Neural progenitor cell (in vitro differentiated cells): Measurements from ENCODE around the gene MSANTD4. TPM values are rescaled to one million over a fixed set of nuclear protein-coding genes. Genes with fewer than 3 reads are reported as not detected.
"Not testable (repeated sequence)": the region's sequence is repeated elsewhere in the genome, so short reads cannot be mapped to it uniquely, and the experiment has no call there.

Source experiments
- DNase-seq: peaks from one replicate; pipeline ENCODE4 v3.0.0-alpha.2; 2016; ENCODE audit warnings: low spot score
- H2AFZ ChIP-seq: fragments of 200-600 bp; sonication (generic); replicated peaks from 2 replicates; pipeline ENCODE4 v1.6.1; 2016; ENCODE audit warnings: antibody characterized with exemption
- H3F3A ChIP-seq: fragments of 200-600 bp; sonication (generic); 2 replicates; pipeline ENCODE4 v1.6.1; 2016; ENCODE audit warnings: antibody characterized with exemption, low read depth
- H3K27ac ChIP-seq: fragments of 200-600 bp; sonication (generic); 2 replicates; pipeline ENCODE4 v1.5.1; 2016; ENCODE audit warnings: mild to moderate bottlenecking
- H3K27me3 ChIP-seq: fragments of 200-600 bp; sonication (generic); 2 replicates; pipeline ENCODE4 v1.6.1; 2016; ENCODE audit warnings: mild to moderate bottlenecking, moderate library complexity
- H3K36me3 ChIP-seq: fragments of 200-600 bp; sonication (generic); 2 replicates; pipeline ENCODE4 v1.5.1; 2016
- H3K4me1 ChIP-seq: fragments of 200-600 bp; sonication (generic); 2 replicates; pipeline ENCODE4 v1.6.1; 2016; ENCODE audit warnings: mixed run types
- H3K4me2 ChIP-seq: fragments of 200-600 bp; sonication (generic); 2 replicates; pipeline ENCODE4 v1.6.1; 2016
- H3K4me3 ChIP-seq: fragments of 200-600 bp; sonication (generic); 2 replicates; pipeline ENCODE4 v1.5.1; 2016
- H3K79me2 ChIP-seq: fragments of 200-600 bp; sonication (generic); 2 replicates; pipeline ENCODE4 v1.6.1; 2016; ENCODE audit warnings: low read depth
- H3K9ac ChIP-seq: fragments of 200-600 bp; sonication (generic); 2 replicates; pipeline ENCODE4 v1.6.1; 2016
- H3K9me3 ChIP-seq: fragments of 200-600 bp; sonication (generic); 2 replicates; pipeline ENCODE4 v1.5.1; 2016; ENCODE audit warnings: low read depth
- H4K20me1 ChIP-seq: fragments of 200-600 bp; sonication (generic); 2 replicates; pipeline ENCODE4 v1.6.1; 2016; ENCODE audit warnings: low read depth
- H3K27ac Mint-ChIP-seq: 3 replicates; pipeline ENCODE4 v1.8.0; 2021; ENCODE audit warnings: mixed read lengths
- H3K27me3 Mint-ChIP-seq: 2 replicates; pipeline ENCODE4 v1.8.0; 2022; ENCODE audit warnings: low read depth, mild to moderate bottlenecking, inconsistent platforms, moderate library complexity, mixed read lengths; ENCODE audit not compliant: insufficient read depth
- H3K36me3 Mint-ChIP-seq: 3 replicates; pipeline ENCODE4 v1.8.0; 2021; ENCODE audit warnings: mixed read lengths
- H3K4me1 Mint-ChIP-seq: 3 replicates; pipeline ENCODE4 v1.8.0; 2021; ENCODE audit warnings: mixed read lengths
- H3K4me3 Mint-ChIP-seq: 3 replicates; pipeline ENCODE4 v1.8.0; 2021; ENCODE audit warnings: mild to moderate bottlenecking, moderate library complexity, mixed read lengths
- H3K9me3 Mint-ChIP-seq: 3 replicates; pipeline ENCODE4 v1.8.0; 2020; ENCODE audit warnings: mixed read lengths
- CTCF ChIP-seq: fragments of 200-600 bp; sonication (generic); IDR thresholded peaks from 2 replicates; pipeline ENCODE4 v1.5.1; 2017; ENCODE audit warnings: antibody characterized with exemption, mild to moderate bottlenecking
- EZH2 ChIP-seq: fragments of 200-600 bp; sonication (generic); IDR thresholded peaks from 2 replicates; pipeline ENCODE4 v1.6.1; 2017; ENCODE audit warnings: antibody characterized with exemption, mild to moderate bottlenecking, moderate library complexity
- EZH2phosphoT487 ChIP-seq: fragments of 200-600 bp; sonication (generic); IDR thresholded peaks from 2 replicates; pipeline ENCODE4 v1.6.1; 2017; ENCODE audit warnings: antibody characterized with exemption
- total RNA-seq: library from RNA; depleted of rRNA; stranded (reverse); fragments of >200 nt; gene quantifications from 2 replicates; pipeline ENCODE4 v1.2.3, GENCODE V29; 2015; ENCODE audit warnings: low replicate concordance

MSANTD4 gene
- total RNA-seq, 1 donor from 2014 or later, result 40.3 TPM

DNA sequence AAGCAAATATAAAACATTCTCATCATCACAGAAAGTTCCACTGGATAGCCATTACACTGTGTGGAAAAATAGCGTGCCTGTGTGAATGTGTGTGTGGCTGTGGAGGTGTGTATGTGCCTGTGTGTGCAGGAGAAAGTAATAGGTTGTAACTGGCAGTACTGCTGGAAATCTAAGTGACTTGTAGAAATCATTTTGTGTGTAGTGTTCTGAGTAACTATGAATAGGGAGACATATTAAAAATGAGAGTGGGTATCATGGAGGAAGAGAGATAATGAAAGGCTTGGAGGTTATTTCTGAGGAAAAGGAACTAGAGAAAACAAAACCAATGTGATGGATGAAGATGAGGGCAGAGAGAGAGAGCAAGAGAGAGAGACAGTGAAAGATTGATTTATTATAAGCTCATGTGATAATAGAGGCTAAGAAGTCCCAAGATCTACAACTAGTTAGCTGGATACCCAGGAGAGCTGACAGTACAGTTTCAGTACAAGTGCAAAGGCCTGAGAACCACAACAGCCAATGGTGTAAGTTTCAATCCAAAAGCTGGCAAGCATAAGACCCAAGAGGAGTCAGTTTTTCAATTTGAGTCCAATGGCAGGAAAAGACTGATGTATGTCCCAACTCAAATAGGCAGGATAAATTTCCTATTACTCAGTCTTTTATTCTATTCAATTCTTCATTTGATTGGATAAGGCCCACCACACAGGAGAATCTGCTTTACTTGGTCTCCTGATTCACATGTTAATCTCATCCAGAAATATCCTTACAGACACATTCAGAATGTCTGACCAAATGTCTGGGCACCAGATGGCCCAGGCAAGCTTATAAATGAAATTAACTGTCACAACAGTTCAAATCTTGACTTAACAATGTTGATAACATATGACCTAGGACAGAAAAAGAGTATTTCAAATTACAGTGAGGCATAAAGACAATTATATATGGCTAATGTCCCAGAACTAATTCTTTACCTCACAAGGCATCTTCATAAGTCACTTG is 40.2 kb upstream of the MSANTD4 start:
- H3K9me3 Mint-ChIP-seq, result no peaks in the 10 kb centered on the region
- H3K4me3 Mint-ChIP-seq, result no peak overlapping the region
- no peak for TF ChIP-seq EZH2phosphoT487
- no peaks in the 10 kb centered on the region for H3K9me3 ChIP-seq
- no peaks in the 10 kb centered on the region for H3K36me3 ChIP-seq
- no peaks in the 10 kb centered on the region for H4K20me1 ChIP-seq
- no peaks in the 10 kb centered on the region for H3K27me3 ChIP-seq
- peaks cover 3% of the 10 kb centered on the region for H3K4me1 Mint-ChIP-seq
- H2AFZ ChIP-seq, result no peak overlapping the region
- peaks cover 9% of the 10 kb centered on the region for H3K4me1 ChIP-seq
- H3K4me3 ChIP-seq, result no peak overlapping the region
- no peak for DNase-seq
- no peak overlapping the region for H3K9ac ChIP-seq
- no peak overlapping the region for H3K27ac ChIP-seq
- no peak overlapping the region for H3K27ac Mint-ChIP-seq
- H3K79me2 ChIP-seq, result no peaks in the 10 kb centered on the region
- H3K27me3 Mint-ChIP-seq, result no peaks in the 10 kb centered on the region
- H3K36me3 Mint-ChIP-seq, result peaks cover 5% of the 10 kb centered on the region
- no peak overlapping the region for H3K4me2 ChIP-seq
- no peaks in the 10 kb centered on the region for H3F3A ChIP-seq

- no peak for DNase-seq
- H3K9me3 Mint-ChIP-seq, result no peaks in the 10 kb centered on the region
- Histone ChIP-seq H4K20me1 (no peaks in the 10 kb centered on the region), H3F3A (no peaks in the 10 kb centered on the region), H3K4me2 (no peak overlapping the region), H3K27ac (peak overlapping the region; percentile 37), H3K9me3 (no peaks in the 10 kb centered on the region), H3K36me3 (no peaks in the 10 kb centered on the region), H3K4me3 (no peak overlapping the region), H3K79me2 (no peaks in the 10 kb centered on the region), H3K27me3 (no peaks in the 10 kb centered on the region), H2AFZ (no peak overlapping the region), H3K9ac (no peak overlapping the region), H3K4me1 (peaks cover 9% of the 10 kb centered on the region)
- TF ChIP-seq EZH2, result no peak
- no peak for TF ChIP-seq EZH2phosphoT487
- TF ChIP-seq CTCF, result no peak
- peaks cover 3% of the 10 kb centered on the region for H3K4me1 Mint-ChIP-seq
- H3K36me3 Mint-ChIP-seq, result peaks cover 3% of the 10 kb centered on the region
- H3K4me3 Mint-ChIP-seq, result no peak overlapping the region
- H3K27me3 Mint-ChIP-seq, result no peaks in the 10 kb centered on the region
- H3K27ac Mint-ChIP-seq, result no peak overlapping the region
Measured at GRCh38 chr11:106061249-106061784, 39.3 kb upstream of the MSANTD4 start.

DNA sequence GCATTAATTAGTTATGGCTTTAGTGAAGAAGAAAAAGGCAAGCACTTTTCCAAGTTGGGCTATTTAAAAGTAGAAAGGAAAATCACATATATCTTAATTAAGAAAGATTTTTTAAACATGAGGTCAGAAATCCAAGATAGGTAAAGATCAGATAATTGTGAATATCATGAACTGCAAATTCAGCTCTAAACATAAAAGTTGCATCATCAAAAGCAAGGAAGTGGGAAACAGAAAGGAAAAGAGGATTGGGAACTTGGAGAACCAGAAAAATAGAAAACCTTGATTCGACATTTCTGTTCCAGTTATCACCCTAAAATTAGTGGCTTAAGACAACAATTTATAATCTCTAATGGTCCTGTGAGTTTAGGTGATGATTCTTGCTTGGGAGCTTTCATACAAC is 37.6 kb upstream of the MSANTD4 start:
- peaks cover 9% of the 10 kb centered on the region for H3K4me1 ChIP-seq
- H3K36me3 ChIP-seq, result no peaks in the 10 kb centered on the region
- no peak for TF ChIP-seq EZH2phosphoT487
- TF ChIP-seq CTCF, result no peak
- TF ChIP-seq EZH2, result no peak
- H3F3A ChIP-seq, result no peaks in the 10 kb centered on the region
- no peaks in the 10 kb centered on the region for H4K20me1 ChIP-seq
- H3K27ac ChIP-seq, result no peak overlapping the region
- no peak overlapping the region for H3K4me2 ChIP-seq
- H3K36me3 Mint-ChIP-seq, result peaks cover 3% of the 10 kb centered on the region
- H3K27ac Mint-ChIP-seq, result no peak overlapping the region
- H3K9me3 Mint-ChIP-seq, result no peaks in the 10 kb centered on the region
- no peak for DNase-seq
- no peaks in the 10 kb centered on the region for H3K9me3 ChIP-seq
- no peak overlapping the region for H3K4me3 Mint-ChIP-seq
- H3K9ac ChIP-seq, result no peak overlapping the region
- no peak overlapping the region for H3K4me3 ChIP-seq
- H2AFZ ChIP-seq, result no peak overlapping the region
- H3K79me2 ChIP-seq, result no peaks in the 10 kb centered on the region
- no peaks in the 10 kb centered on the region for H3K27me3 ChIP-seq
- H3K4me1 Mint-ChIP-seq, result peaks cover 3% of the 10 kb centered on the region
- H3K27me3 Mint-ChIP-seq, result no peaks in the 10 kb centered on the region

- H3K4me2 ChIP-seq, H3K27me3 ChIP-seq, H3K79me2 ChIP-seq, H3K27ac ChIP-seq, H3K36me3 ChIP-seq, H3K9ac ChIP-seq, H3K4me3 ChIP-seq, H3K4me1 ChIP-seq, H3F3A ChIP-seq, H3K9me3 ChIP-seq, DNase-seq, H3K9me3 Mint-ChIP-seq, H2AFZ ChIP-seq, H3K4me3 Mint-ChIP-seq, H3K4me1 Mint-ChIP-seq, H3K36me3 Mint-ChIP-seq, H3K27ac Mint-ChIP-seq, H4K20me1 ChIP-seq, H3K27me3 Mint-ChIP-seq: not testable (repeated sequence)
Measured at GRCh38 chr11:106058377-106058776, 36.3 kb upstream of the MSANTD4 start.
